GM03348 (cell line): Measurements from ENCODE around the gene CLSTN2.

Source experiments
- DNase-seq: peaks from one replicate; pipeline ENCODE4 v3.0.0; 2012; ENCODE audit warnings: low spot score

CLSTN2 gene

DNA sequence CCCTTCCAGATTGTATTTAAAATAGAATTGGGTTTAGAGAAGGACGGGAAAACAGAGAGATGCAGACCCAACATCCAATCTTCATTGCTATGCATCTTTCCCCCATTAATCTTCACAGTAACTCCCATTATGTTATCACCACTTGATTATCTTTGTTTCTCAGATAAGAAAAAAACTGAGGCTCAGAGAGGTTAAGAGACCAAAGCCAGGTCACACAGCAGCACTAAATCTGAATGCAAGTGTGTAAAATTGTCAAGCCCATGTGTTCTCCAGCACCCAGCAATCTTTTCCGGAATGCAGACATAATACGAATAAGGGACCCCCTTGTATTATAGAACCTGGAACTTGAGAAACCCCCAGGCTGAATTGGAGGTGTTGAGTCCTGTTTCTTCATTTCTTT, 662.4 kb downstream of the CLSTN2 start:
- no peak for DNase-seq

DNA sequence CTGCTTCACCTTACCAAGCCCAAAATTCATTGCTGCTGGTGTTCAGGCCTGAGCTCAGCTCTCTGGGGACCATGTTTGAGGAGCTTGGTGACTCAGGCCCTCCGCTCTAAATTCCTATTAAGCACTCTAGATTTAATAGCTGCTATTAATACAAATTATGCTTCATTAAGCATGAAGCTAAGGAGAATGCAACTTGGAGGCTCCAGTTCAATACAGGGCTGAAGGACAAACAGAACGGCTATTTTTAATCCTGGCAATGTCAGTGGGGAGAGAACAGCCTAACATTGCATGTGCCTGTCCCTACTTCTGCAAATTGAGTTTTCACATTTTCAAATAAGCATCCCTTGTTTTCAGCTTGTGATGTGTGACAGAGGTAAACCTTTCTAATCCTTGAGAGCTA, 662.8 kb downstream of the CLSTN2 start:
- no peak for DNase-seq

DNA sequence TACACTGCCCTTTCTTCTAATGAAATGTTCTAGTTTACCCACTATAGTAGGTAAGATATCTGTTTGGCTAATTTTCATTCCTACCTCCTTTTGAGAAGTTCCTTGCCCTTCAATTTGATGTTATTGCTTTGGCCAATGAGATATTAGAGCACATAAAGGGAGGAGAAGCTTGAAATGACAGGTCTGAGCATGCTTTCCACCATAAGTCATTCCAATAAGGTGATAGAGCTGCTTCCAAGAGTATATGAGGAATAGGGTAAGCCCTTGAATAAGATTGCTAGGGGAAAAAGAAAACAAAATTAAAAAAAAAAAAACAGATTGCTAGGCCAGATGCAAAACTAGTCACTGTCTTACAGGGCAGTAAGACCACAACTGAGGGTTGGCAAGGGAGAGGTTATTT, 664.0 kb downstream of the CLSTN2 start:
- no peak for DNase-seq

DNA sequence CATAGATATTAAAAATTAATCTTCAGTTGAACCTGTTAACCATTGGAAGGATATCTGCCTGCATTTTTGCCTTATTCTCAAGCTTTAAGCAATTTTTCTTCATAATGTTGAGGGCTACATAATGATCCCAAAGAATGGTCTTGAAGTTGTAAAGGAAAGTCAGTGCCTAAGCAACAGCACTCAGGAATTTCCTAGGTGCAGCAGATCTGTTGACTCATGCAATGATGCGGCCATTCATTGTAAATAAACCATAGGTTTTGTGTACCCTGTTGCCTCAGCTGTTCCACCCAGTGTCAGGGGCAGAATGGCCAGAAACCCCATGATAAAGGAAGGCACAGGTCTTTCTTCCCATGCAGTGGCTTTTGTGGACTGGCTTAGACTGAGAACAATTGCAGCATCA, 664.5 kb downstream of the CLSTN2 start:
- DNase-seq = no peak

DNA sequence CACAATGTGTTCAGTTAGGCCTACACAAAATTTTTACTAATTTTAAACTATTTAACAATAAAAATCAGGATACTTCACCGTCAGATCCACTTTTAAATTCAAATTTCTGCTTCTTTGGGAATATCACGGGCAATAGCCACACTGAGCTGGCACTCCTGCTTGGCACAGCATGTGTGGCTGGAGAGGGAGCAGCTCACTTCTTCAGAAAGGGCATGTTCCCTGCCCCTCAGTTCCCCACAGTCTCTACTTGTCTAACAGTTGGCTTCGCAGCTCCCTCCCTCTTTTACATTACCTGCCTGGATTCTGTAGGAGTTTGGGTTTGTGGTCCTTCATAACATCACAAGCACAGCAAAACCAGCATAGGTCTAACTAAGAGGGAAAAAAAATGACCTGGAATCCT, 666.9 kb downstream of the CLSTN2 start:
- DNase-seq = no peak

DNA sequence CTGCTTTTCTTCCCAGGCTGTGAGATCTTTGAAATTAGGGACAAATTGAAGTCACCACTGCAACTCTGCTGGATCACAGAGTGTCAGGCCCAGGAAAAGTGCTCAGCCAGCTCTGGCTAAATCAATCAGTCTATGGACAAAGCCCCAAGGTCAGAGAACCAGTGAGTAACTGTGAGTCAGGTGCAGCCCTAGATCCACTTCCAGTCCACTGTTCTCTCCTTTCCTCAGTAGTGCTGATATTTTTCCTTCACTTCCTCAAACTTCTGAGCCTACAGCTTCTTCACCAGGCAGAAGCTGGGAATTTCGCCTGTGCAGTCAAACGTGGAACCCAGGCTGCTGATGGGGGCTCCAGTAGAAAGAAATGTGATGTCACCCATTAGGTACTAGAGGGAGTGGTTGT, 667.8 kb downstream of the CLSTN2 start:
- DNase-seq = no peak

DNA sequence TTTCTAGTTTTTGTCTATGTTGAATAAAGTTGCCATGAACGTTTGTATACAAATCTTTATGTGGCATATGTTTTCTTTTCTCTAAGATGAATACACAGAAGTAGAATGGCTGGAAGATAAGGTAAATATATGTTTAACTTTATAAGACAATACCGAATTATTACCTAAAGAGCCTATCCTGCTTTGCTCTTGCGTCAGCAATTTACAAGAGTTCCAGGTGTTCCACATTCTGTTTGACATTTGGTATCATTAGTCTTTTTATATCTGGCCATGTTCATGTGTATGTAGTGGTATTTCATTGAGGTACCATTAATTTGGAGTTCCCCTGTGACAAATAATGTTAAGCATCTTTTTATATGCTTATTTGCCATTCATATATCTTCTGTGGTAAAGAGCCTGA, 668.8 kb downstream of the CLSTN2 start:
- DNase-seq = no peak

DNA sequence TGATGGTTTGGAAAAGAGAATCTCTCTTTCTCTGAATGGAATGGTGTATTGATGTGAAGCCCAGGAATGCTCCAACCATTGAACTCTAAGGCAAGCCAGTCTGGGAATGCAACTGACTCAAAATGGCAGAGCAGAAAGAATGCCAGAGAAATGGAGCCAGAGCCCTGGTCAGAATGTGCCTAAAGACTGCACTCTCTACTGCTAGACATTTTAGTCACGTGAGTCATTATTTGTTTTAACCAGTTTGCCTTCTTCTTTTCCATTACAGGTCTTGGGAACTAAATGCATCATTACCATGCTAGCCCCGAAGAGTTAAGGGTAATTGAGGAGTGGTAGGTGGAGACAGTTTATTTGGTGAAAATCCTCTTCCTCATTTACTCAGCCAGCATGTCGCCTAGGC, 675.6 kb downstream of the CLSTN2 start:
- DNase-seq = no peak

DNA sequence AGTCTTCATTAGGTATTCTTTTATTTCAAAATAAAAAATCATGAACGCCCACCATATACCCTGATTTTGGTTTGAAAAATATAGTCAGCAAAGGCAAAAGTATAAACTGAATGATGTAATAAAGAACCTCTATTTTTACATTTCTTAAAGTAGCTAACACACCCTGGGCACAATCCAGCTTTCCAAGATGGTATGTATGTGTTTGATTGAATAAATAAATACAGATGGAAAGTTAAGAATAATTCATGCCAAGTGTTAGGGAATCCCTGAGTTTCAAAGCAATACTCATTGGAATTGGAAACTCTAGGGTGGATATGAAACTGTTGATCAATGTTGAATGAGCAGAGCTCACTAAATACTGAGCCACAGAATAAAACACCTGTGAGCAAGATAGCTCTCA, 679.0 kb downstream of the CLSTN2 start:
- DNase-seq = no peak

DNA sequence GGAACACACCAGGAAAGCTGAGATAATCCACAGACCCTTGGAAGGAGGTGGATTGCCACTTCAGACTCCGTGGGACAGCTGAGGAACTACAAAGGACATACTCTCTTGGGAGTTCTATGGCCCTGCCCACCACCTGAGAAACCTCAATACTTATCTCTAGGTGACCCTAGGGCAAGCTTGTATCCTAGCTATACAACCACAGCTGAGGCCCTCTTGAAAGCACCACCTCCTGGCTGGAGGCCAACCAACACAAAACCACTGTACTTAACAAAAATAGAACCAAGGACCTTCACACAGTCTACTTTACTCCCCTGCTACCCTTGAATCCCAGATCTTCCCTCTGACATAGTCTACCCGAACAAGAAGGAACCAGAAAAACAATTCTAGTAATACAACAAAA, 682.1 kb downstream of the CLSTN2 start:
- no peak for DNase-seq

DNA sequence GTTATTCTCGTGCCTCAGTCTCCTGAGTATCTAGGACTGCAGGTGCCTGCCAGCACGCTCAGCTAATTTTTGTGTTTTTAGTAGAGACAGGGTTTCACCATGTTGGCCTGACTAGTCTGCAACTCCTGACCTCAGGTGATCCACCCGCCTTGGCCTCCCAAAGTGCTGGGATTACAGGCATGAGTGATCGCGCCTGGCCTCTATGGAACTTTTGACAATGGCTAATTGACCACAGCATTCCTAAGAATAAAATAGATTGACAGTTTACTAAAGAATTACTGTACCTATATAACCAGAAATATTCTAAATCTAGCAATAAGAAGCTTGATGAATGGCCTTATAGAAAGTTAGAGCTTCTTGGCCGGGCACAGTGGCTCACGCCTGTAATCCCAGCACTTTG, 691.9 kb downstream of the CLSTN2 start:
- DNase-seq = no peak
